SJCRH30 (cell line): ENCODE results near the gene NCF2. TPM values are rescaled to one million over a fixed set of nuclear protein-coding genes. Genes with fewer than 3 reads are reported as not detected.
"Not testable (repeated sequence)": the region's sequence is repeated elsewhere in the genome, so short reads cannot be mapped to it uniquely, and the experiment has no call there.

Experiments
- DNase-seq, 2 experiments: peaks; one replicate each; pipeline ENCODE4 v3.0.0-alpha.2; 2015 to 2020
- H3K27ac ChIP-seq: fragments of 250-450 bp; sonication (Bioruptor Pico); 2 replicates; pipeline ENCODE4 v1.5.1; 2020; ENCODE audit warnings: mild to moderate bottlenecking, moderate library complexity
- H3K27me3 ChIP-seq: fragments of 250-450 bp; sonication (Bioruptor Pico); 2 replicates; pipeline ENCODE4 v1.5.1; 2020; ENCODE audit warnings: mild to moderate bottlenecking, moderate library complexity
- H3K36me3 ChIP-seq: fragments of 250-450 bp; sonication (Bioruptor Pico); 2 replicates; pipeline ENCODE4 v1.5.1; 2020; ENCODE audit warnings: mild to moderate bottlenecking, moderate library complexity
- H3K4me1 ChIP-seq: fragments of 250-450 bp; sonication (Bioruptor Pico); 2 replicates; pipeline ENCODE4 v1.5.1; 2020; ENCODE audit warnings: mild to moderate bottlenecking, moderate library complexity
- H3K4me3 ChIP-seq: fragments of 250-450 bp; sonication (Bioruptor Pico); 2 replicates; pipeline ENCODE4 v1.5.1; 2020; ENCODE audit warnings: mild to moderate bottlenecking, moderate library complexity
- H3K9me3 ChIP-seq: fragments of 250-450 bp; sonication (Bioruptor Pico); replicated peaks from 2 replicates; pipeline ENCODE4 v1.5.1; 2020; ENCODE audit warnings: mild to moderate bottlenecking, moderate library complexity
- total RNA-seq: library from RNA; depleted of rRNA; stranded (reverse); fragments of >200 nt; shearing (Covaris generic); gene quantifications from 2 replicates; pipeline ENCODE4 v1.2.3, GENCODE V29; 2014; rRNA removed

Gene NCF2
- 0.25 and 0.55 TPM in 2 replicates for total RNA-seq

GRCh38 chr1:183590244-183591191 lies at the start of gene NCF2:
NCF2 (minus strand) TSS chr1:183590459; CDS start chr1:183590329, 130 bp downstream.
- Histone ChIP-seq H3K36me3 (no peaks in the 10 kb centered on the region), H3K4me1 (no peaks in the 10 kb centered on the region), H3K9me3 (no peaks in the 10 kb centered on the region), H3K4me3 (no peak within 1 kb of the TSS), H3K27ac (no peak within 1 kb of the TSS), H3K27me3 (no peaks in the 10 kb centered on the region)
- DNase-seq = no peak

GRCh38 chr1:183638649-183639387 lies 48.6 kb upstream of the NCF2 start:
- Histone ChIP-seq H3K36me3 (no peaks in the 10 kb centered on the region), H3K4me3 (no peak overlapping the region), H3K9me3 (no peaks in the 10 kb centered on the region), H3K27me3 (no peaks in the 10 kb centered on the region), H3K27ac (no peak overlapping the region), H3K4me1 (peaks cover 5% of the 10 kb centered on the region; the same call in 1 of the 2 replicates)
- no peak for DNase-seq

- no peak overlapping the region for H3K27ac ChIP-seq
- no peak overlapping the region for H3K4me3 ChIP-seq
- DNase-seq = no peak
- H3K36me3 ChIP-seq = 0 out of 2 replicates have a peak, but pooled peaks cover 2% of the 10 kb centered on the region
- no peaks in the 10 kb centered on the region for H3K27me3 ChIP-seq
- H3K9me3 ChIP-seq = no peaks in the 10 kb centered on the region
- H3K4me1 ChIP-seq = peaks cover 5% of the 10 kb centered on the region; the same call in 1 of the 2 replicates
These were observed 46.5 kb upstream of the NCF2 start for GRCh38 chr1:183636783-183637182.

- Histone ChIP-seq H3K27ac (no peak overlapping the region), H3K27me3 (no peaks in the 10 kb centered on the region), H3K36me3 (0 out of 2 replicates have a peak, but pooled peaks cover 2% of the 10 kb centered on the region), H3K4me3 (peak overlapping the region; percentile 64), H3K4me1 (peaks cover 5% of the 10 kb centered on the region; the same call in 1 of the 2 replicates), H3K9me3 (no peaks in the 10 kb centered on the region)
- no peak for DNase-seq
These were observed 46.0 kb upstream of the NCF2 start for GRCh38 chr1:183636334-183636682.

- Histone ChIP-seq H3K4me1 (peaks cover 5% of the 10 kb centered on the region; the same call in 1 of the 2 replicates), H3K27me3 (no peaks in the 10 kb centered on the region), H3K27ac (peak within 1 kb of the TSS; percentile 13; the same call in 1 of the 2 replicates), H3K4me3 (peak within 1 kb of the TSS; percentile 64), H3K36me3 (0 out of 2 replicates have a peak, but pooled peaks cover 2% of the 10 kb centered on the region), H3K9me3 (no peaks in the 10 kb centered on the region)
- peak; percentile 93 to 95 for DNase-seq
These were observed 45.5 kb upstream of the NCF2 start, which contains the start of gene ARPC5 for GRCh38 chr1:183635606-183636333. ARPC5 (minus strand) TSS chr1:183635783; CDS start chr1:183635659, 124 bp downstream.

GRCh38 chr1:183635099-183635605 lies 44.9 kb upstream of the NCF2 start:
- H3K9me3 ChIP-seq = no peaks in the 10 kb centered on the region
- 0 out of 2 replicates have a peak, but pooled peaks cover 5% of the 10 kb centered on the region for H3K36me3 ChIP-seq
- H3K4me1 ChIP-seq = peaks cover 5% of the 10 kb centered on the region; the same call in 1 of the 2 replicates
- H3K27ac ChIP-seq = peak overlapping the region; percentile 13; the same call in 1 of the 2 replicates
- DNase-seq = peak in 1 of 2 experiments; percentile 47
- peak overlapping the region; percentile 64 for H3K4me3 ChIP-seq
- H3K27me3 ChIP-seq = no peaks in the 10 kb centered on the region

GRCh38 chr1:183634429-183635065 lies 44.3 kb upstream of the NCF2 start:
- no peaks in the 10 kb centered on the region for H3K9me3 ChIP-seq
- no peak overlapping the region; the same call in 1 of the 2 replicates for H3K27ac ChIP-seq
- no peaks in the 10 kb centered on the region for H3K27me3 ChIP-seq
- peaks cover 5% of the 10 kb centered on the region; the same call in 1 of the 2 replicates for H3K4me1 ChIP-seq
- peaks cover 7% of the 10 kb centered on the region; the same call in 1 of the 2 replicates for H3K36me3 ChIP-seq
- H3K4me3 ChIP-seq = peak overlapping the region; percentile 64
- DNase-seq = no peak

GRCh38 chr1:183633676-183634343 lies 43.6 kb upstream of the NCF2 start:
- no peaks in the 10 kb centered on the region for H3K27me3 ChIP-seq
- no peak overlapping the region for H3K27ac ChIP-seq
- DNase-seq = peak; percentile 27 to 60
- H3K9me3 ChIP-seq = no peaks in the 10 kb centered on the region
- H3K4me3 ChIP-seq = peak overlapping the region; percentile 64
- peaks cover 5% of the 10 kb centered on the region; the same call in 1 of the 2 replicates for H3K4me1 ChIP-seq
- H3K36me3 ChIP-seq = peaks cover 12% of the 10 kb centered on the region

GRCh38 chr1:183632964-183633363 lies 42.7 kb upstream of the NCF2 start:
- Histone ChIP-seq H3K27me3 (no peaks in the 10 kb centered on the region), H3K27ac (no peak overlapping the region), H3K4me1 (peaks cover 5% of the 10 kb centered on the region; the same call in 1 of the 2 replicates), H3K36me3 (peaks cover 17% of the 10 kb centered on the region), H3K9me3 (no peaks in the 10 kb centered on the region), H3K4me3 (no peak overlapping the region)
- DNase-seq = no peak

GRCh38 chr1:183632114-183632513 lies 41.9 kb upstream of the NCF2 start:
- no peak for DNase-seq
- H3K9me3 ChIP-seq = no peaks in the 10 kb centered on the region
- H3K4me1 ChIP-seq = peaks cover 5% of the 10 kb centered on the region; the same call in 1 of the 2 replicates
- no peak overlapping the region for H3K27ac ChIP-seq
- no peak overlapping the region for H3K4me3 ChIP-seq
- no peaks in the 10 kb centered on the region for H3K27me3 ChIP-seq
- peaks cover 21% of the 10 kb centered on the region for H3K36me3 ChIP-seq

- peaks cover 5% of the 10 kb centered on the region; the same call in 1 of the 2 replicates for H3K4me1 ChIP-seq
- DNase-seq = no peak
- H3K9me3 ChIP-seq = no peaks in the 10 kb centered on the region
- no peak overlapping the region for H3K4me3 ChIP-seq
- H3K27me3 ChIP-seq = no peaks in the 10 kb centered on the region
- no peak overlapping the region for H3K27ac ChIP-seq
- peaks cover 21% of the 10 kb centered on the region for H3K36me3 ChIP-seq
These were observed 40.5 kb upstream of the NCF2 start for GRCh38 chr1:183630748-183631147.

GRCh38 chr1:183628537-183628936 lies 38.3 kb upstream of the NCF2 start:
- no peaks in the 10 kb centered on the region; the same call in 1 of the 2 replicates for H3K4me1 ChIP-seq
- no peaks in the 10 kb centered on the region for H3K9me3 ChIP-seq
- H3K36me3 ChIP-seq = peaks cover 21% of the 10 kb centered on the region
- no peaks in the 10 kb centered on the region for H3K27me3 ChIP-seq
- H3K27ac ChIP-seq = no peak overlapping the region
- no peak for DNase-seq
- H3K4me3 ChIP-seq = no peak overlapping the region

GRCh38 chr1:183626236-183626635 lies 36.0 kb upstream of the NCF2 start:
- H3K9me3 ChIP-seq, H3K27me3 ChIP-seq, DNase-seq, H3K4me3 ChIP-seq, H3K4me1 ChIP-seq, H3K27ac ChIP-seq: not testable (repeated sequence)
- peaks cover 19% of the 10 kb centered on the region for H3K36me3 ChIP-seq
